Measurements from ENCODE around the gene PLEKHA5.
"Not testable (repeated sequence)": the region's sequence is repeated elsewhere in the genome, so short reads cannot be mapped to it uniquely, and the experiment has no call there.

DNA sequence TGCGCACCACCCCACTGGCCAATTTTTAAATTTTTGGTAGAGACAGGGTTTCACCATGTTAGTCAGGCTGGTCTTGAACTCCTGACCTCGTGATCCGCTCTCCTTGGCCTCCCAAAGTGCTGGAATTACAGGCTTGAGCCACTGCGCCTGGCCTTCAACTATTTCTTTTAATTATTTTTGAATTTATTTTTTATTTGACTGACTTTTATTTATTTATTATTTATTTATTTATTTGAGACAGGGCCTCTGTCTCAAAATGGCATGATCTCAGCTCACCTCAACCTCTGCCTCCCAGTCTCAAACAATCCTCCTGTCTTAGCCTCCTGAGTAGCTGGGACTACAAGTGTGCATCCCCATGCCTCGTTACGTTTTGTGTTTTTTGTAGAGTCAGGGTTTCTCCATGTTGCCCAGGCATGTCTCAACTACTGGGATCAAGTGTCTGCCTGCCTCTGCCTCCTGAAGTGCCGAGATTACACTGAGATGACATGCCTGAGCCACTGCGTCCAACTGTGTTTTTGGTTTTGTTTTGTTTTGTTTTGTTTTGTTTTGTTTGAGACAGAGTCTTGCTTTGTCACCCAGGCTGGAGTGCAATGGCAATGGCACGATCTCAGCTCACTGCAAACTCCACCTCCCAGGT, 271.2 kb downstream of the PLEKHA5 start:
- TF ChIP-seq, protein P1, sequence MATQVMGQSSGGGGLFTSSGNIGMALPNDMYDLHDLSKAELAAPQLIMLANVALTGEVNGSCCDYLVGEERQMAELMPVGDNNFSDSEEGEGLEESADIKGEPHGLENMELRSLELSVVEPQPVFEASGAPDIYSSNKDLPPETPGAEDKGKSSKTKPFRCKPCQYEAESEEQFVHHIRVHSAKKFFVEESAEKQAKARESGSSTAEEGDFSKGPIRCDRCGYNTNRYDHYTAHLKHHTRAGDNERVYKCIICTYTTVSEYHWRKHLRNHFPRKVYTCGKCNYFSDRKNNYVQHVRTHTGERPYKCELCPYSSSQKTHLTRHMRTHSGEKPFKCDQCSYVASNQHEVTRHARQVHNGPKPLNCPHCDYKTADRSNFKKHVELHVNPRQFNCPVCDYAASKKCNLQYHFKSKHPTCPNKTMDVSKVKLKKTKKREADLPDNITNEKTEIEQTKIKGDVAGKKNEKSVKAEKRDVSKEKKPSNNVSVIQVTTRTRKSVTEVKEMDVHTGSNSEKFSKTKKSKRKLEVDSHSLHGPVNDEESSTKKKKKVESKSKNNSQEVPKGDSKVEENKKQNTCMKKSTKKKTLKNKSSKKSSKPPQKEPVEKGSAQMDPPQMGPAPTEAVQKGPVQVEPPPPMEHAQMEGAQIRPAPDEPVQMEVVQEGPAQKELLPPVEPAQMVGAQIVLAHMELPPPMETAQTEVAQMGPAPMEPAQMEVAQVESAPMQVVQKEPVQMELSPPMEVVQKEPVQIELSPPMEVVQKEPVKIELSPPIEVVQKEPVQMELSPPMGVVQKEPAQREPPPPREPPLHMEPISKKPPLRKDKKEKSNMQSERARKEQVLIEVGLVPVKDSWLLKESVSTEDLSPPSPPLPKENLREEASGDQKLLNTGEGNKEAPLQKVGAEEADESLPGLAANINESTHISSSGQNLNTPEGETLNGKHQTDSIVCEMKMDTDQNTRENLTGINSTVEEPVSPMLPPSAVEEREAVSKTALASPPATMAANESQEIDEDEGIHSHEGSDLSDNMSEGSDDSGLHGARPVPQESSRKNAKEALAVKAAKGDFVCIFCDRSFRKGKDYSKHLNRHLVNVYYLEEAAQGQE (IDR thresholded peaks at IDR 0.05; ENCODE audit: insufficient read depth in 1 of 2, low read depth in 2 of 2, low read length in 1 of 2), result not testable (repeated sequence)
- TF ChIP-seq, protein P2, sequence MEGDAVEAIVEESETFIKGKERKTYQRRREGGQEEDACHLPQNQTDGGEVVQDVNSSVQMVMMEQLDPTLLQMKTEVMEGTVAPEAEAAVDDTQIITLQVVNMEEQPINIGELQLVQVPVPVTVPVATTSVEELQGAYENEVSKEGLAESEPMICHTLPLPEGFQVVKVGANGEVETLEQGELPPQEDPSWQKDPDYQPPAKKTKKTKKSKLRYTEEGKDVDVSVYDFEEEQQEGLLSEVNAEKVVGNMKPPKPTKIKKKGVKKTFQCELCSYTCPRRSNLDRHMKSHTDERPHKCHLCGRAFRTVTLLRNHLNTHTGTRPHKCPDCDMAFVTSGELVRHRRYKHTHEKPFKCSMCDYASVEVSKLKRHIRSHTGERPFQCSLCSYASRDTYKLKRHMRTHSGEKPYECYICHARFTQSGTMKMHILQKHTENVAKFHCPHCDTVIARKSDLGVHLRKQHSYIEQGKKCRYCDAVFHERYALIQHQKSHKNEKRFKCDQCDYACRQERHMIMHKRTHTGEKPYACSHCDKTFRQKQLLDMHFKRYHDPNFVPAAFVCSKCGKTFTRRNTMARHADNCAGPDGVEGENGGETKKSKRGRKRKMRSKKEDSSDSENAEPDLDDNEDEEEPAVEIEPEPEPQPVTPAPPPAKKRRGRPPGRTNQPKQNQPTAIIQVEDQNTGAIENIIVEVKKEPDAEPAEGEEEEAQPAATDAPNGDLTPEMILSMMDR (IDR thresholded peaks at IDR 0.05), result not testable (repeated sequence)
- TF ChIP-seq POLR2AphosphoS5 (IDR thresholded peaks at IDR 0.05; ENCODE audit: low read depth, low read length); SIN3A (IDR thresholded peaks at IDR 0.05; ENCODE audit: borderline replicate concordance, insufficient read depth, low read depth, low read length): not testable (repeated sequence)
